Measurements from ENCODE around the gene TGFB2.

Gene TGFB2

GRCh38 chr1:218474128-218474527 lies 129.0 kb downstream of the TGFB2 start:
- Histone ChIP-seq H3K27me3 (ENCODE audit: insufficient read depth, poor library complexity, severe bottlenecking) (no peaks in the 10 kb centered on the region), H3K4me3 (replicated peaks; ENCODE audit: insufficient read depth, low read length) (no peak overlapping the region), H3K27ac (replicated peaks) (no peak overlapping the region)
- no peak for DNase-seq (ENCODE audit: low read depth in 1 of 2, low spot score in 1 of 2)
- peak; percentile 57; the same call in 1 of the 2 replicates for TF ChIP-seq SPI1 (IDR thresholded peaks at IDR 0.05; ENCODE audit: borderline replicate concordance, low read depth)
- no peak for TF ChIP-seq REST (IDR thresholded peaks at IDR 0.05; ENCODE audit: insufficient replicate concordance, low read depth)

GRCh38 chr1:218475275-218475674 lies 130.1 kb downstream of the TGFB2 start:
- no peak overlapping the region for H3K27ac ChIP-seq (replicated peaks)
- TF ChIP-seq GABPA (IDR thresholded peaks at IDR 0.05; ENCODE audit: low read depth): no peak
- no peak for TF ChIP-seq SPI1 (IDR thresholded peaks at IDR 0.05; ENCODE audit: borderline replicate concordance, low read depth)
- no peak for TF ChIP-seq POLR2AphosphoS5 (IDR thresholded peaks at IDR 0.05; ENCODE audit: low read depth)
- no peak for TF ChIP-seq REST (IDR thresholded peaks at IDR 0.05; ENCODE audit: insufficient replicate concordance, low read depth)
- TF ChIP-seq CTCF (IDR thresholded peaks at IDR 0.05; ENCODE audit: insufficient read depth, low read length): no peak
- H3K4me3 ChIP-seq (replicated peaks; ENCODE audit: insufficient read depth, low read length): no peak overlapping the region
- no peak for DNase-seq (ENCODE audit: low read depth in 1 of 2, low spot score in 1 of 2)
- H3K27me3 ChIP-seq (ENCODE audit: insufficient read depth, poor library complexity, severe bottlenecking): no peaks in the 10 kb centered on the region

- H3K27me3 ChIP-seq (ENCODE audit: insufficient read depth, poor library complexity, severe bottlenecking): no peaks in the 10 kb centered on the region
- no peak overlapping the region for H3K4me3 ChIP-seq (replicated peaks; ENCODE audit: insufficient read depth, low read length)
- TF ChIP-seq POLR2AphosphoS5 (IDR thresholded peaks at IDR 0.05; ENCODE audit: low read depth): no peak
- no peak for TF ChIP-seq REST (IDR thresholded peaks at IDR 0.05; ENCODE audit: insufficient replicate concordance, low read depth)
- TF ChIP-seq GABPA (IDR thresholded peaks at IDR 0.05; ENCODE audit: low read depth): no peak
- TF ChIP-seq SPI1 (IDR thresholded peaks at IDR 0.05; ENCODE audit: borderline replicate concordance, low read depth): no peak
- TF ChIP-seq CTCF (IDR thresholded peaks at IDR 0.05; ENCODE audit: insufficient read depth, low read length): no peak
- no peak for DNase-seq (ENCODE audit: low read depth in 1 of 2, low spot score in 1 of 2)
- H3K27ac ChIP-seq (replicated peaks): no peak overlapping the region
Observed at GRCh38 chr1:218475699-218476098, 130.6 kb downstream of the TGFB2 start.

GRCh38 chr1:218476385-218476784 lies 131.2 kb downstream of the TGFB2 start:
- TF ChIP-seq POLR2AphosphoS5 (IDR thresholded peaks at IDR 0.05; ENCODE audit: low read depth) (no peak), REST (IDR thresholded peaks at IDR 0.05; ENCODE audit: insufficient replicate concordance, low read depth) (no peak), SPI1 (IDR thresholded peaks at IDR 0.05; ENCODE audit: borderline replicate concordance, low read depth) (no peak)
- no peak for DNase-seq (ENCODE audit: low read depth in 1 of 2, low spot score in 1 of 2)
- Histone ChIP-seq H3K4me3 (replicated peaks; ENCODE audit: insufficient read depth, low read length) (no peak overlapping the region), H3K27me3 (ENCODE audit: insufficient read depth, poor library complexity, severe bottlenecking) (no peaks in the 10 kb centered on the region), H3K27ac (replicated peaks) (no peak overlapping the region)
